RKO (cell line): Measurements from ENCODE around the gene KRTAP5-9.
"Not testable (repeated sequence)": the region's sequence is repeated elsewhere in the genome, so short reads cannot be mapped to it uniquely, and the experiment has no call there.

Experiments
- DNase-seq: peaks from one replicate; pipeline ENCODE4 v3.0.0-alpha.2; 2016; ENCODE audit warnings: low spot score

Gene KRTAP5-9

DNA sequence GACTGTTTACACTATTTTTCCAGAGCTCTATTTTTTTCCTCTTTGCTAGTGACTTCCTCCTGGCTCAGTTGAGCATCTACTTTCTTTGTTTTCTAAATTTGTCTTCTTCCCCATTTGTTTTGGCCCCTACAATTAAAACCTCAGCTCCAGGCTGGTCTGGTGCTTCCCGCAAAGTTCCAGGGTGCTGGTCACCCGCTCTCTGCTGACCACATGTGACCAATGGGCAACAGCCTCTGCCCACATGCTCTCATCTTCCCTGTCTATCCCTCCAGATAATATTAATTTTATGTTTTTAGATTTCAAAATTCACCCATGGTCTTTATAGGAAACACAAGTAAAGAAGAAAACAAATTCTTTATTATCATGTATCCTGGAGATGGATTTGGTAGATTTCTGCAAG, 34.7 kb downstream of the KRTAP5-9 start:
- DNase-seq: not testable (repeated sequence)

DNA sequence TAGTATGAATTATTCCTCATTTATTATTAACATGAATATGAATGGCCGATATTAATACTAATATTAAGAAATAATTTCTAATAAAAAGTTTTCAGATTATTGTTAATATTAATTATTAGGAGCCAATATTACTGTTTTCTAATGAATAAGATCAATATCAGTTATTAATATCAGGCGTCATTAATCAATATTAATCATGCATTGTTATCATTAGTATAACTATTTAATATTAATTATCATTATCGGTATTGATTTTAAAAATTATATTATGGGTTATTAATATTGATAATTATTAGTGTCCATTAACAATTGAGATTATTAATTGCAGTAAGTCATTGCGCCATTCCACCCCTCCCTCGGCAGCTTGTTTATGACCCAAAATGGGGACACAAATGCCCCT, 37.5 kb downstream of the KRTAP5-9 start:
- not testable (repeated sequence) for DNase-seq

DNA sequence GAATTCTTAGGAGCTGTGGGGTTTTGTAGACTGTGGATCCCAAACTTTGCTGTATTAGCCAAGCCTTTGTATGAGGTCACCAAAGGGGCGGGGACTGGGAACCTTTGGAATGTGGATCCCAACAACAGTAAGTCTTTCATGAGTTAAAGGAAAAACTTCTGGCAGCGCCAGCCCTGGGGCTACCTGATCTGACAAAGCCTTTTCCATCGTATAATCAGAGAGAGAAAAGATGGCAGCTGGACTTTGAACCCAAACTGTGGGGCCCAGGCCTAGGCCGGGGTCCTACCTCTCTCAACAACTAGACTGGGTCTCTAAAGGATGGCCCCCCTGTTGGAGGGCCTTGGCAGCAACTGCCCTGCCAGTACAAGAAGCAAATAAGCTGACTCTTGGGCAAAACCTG, 40.1 kb downstream of the KRTAP5-9 start:
- not testable (repeated sequence) for DNase-seq

DNA sequence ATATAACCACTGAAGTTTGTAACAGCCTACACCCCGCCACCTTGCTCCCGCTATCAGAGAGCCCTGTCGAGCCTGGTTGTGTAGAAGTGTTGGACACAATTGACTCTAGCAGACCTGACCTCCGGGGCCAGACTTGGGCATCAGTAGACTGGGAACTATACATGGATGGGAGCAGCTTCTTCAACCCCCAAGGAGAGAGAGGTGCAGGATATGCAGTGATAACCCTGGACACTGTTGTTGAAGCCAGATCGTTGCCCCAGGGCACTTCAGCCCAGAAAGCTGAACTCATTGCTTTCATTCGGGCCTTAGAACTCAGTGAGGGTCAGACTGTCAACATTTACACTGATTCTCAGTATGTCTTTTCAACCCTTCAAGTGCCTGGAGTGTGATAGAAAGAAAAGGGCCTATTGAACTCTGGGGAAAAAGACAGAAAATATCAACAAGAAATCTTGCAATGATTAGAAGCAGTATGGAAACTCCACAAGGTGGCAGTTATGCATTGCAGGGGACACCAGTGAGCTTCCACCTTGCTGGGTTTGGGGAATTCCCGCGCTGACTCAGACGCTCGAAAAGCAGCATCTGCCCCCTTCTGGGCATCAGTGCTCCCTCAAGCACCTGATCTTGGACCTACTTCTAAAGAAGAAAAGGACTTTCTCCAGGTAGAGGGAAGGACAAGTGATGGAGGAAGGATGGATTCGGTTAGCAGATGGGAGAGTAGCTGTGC, 40.8 kb downstream of the KRTAP5-9 start:
- not testable (repeated sequence) for DNase-seq

DNA sequence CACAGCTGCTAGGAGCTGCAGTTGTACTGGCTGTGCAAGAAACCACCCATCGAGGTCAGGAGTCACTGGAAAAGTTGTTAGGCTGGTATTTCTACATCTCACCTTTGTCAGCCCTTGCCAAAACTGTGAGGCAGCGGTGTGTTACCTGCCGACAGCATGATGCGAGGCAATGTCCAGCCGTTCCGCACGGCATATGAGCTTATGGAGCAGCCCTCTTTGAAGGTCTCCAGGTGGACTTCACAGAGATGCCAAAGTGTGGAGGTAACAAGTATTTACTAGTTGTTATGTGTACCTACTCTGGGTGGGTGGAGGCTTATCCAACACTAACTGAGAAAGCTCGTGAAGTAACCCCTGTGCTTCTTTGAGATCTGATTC, 41.3 kb downstream of the KRTAP5-9 start:
- DNase-seq: not testable (repeated sequence)
